HT1080 (cell line): ENCODE data around the gene NPY4R2. TPM values are rescaled to one million over a fixed set of nuclear protein-coding genes. Genes with fewer than 3 reads are reported as not detected.
"Not testable (repeated sequence)": the region's sequence is repeated elsewhere in the genome, so short reads cannot be mapped to it uniquely, and the experiment has no call there.

ENCODE experiments used
- DNase-seq: peaks from one replicate; pipeline ENCODE4 v3.0.0-alpha.2; 2015; ENCODE audit warnings: low read depth
- polyA plus RNA-seq, 2 experiments: library from polyadenylated mRNA; depleted of rRNA; stranded (reverse); fragments of >200 nt; gene quantifications; 2 replicates each; pipeline ENCODE4 v1.2.3, GENCODE V29; 2015
- total RNA-seq: library from RNA; depleted of rRNA; stranded (reverse); fragments of >200 nt; shearing (Covaris generic); gene quantifications from 2 replicates; pipeline ENCODE4 v1.2.3, GENCODE V29; 2014; rRNA removed

NPY4R2 gene, protein sequence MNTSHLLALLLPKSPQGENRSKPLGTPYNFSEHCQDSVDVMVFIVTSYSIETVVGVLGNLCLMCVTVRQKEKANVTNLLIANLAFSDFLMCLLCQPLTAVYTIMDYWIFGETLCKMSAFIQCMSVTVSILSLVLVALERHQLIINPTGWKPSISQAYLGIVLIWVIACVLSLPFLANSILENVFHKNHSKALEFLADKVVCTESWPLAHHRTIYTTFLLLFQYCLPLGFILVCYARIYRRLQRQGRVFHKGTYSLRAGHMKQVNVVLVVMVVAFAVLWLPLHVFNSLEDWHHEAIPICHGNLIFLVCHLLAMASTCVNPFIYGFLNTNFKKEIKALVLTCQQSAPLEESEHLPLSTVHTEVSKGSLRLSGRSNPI
- 0.07 TPM in 1 of 2 replicates, not detected in the other for total RNA-seq
- 0.06 TPM in 1 of 2 replicates, not detected in the other for polyA plus RNA-seq (2015; cell fraction: cytosol; rRNA removed)
- 0.08 and 0.80 TPM in 2 replicates for polyA plus RNA-seq (2015; cell fraction: nucleus; rRNA removed)

DNA sequence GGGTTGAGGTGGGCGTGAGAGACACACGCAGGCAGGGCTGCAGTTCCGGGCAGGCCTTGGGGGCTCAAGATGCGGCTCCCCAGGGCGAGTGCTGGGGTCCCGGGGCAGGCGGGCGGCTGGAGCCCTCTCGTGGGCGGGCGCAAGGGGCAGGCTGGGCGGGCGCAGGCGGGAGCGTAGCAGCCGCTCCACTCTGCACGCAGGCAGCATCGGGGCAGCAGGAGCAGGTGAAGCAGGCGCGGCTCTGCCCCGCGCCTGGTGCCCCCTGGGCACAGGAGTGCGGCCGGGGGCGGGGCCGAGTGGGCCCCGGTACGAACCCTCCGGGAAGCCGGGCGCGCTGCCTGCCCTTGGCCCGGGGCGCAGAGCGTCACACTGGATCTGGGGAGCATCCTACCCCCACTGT lies at the start of gene NPY4R2:
NPY4R2 (plus strand) TSS at position 188 of the 400 bp plus-strand sequence. CDS start 3,326 bp downstream, outside the sequence.
- DNase-seq: not testable (repeated sequence)

DNA sequence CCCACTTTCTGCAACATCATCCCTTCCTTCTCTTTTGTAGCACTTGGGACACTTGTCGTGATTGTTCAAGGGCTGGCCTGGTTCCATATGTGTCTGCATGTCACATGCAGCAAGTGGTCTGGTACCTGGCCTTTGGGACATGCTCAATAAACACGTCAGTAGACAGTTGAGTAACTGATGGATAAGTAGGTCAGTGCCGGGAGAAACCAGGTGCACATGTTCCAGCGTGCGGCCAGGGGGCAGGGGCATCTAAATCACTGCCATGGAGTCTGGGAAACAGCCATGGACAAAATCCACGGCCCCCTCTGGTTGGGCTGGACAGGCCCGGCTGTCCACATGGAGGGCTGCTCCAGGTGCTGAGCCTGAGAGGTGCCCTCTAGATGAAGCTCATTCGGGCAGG lies 47.6 kb upstream of the NPY4R2 start:
- not testable (repeated sequence) for DNase-seq

DNA sequence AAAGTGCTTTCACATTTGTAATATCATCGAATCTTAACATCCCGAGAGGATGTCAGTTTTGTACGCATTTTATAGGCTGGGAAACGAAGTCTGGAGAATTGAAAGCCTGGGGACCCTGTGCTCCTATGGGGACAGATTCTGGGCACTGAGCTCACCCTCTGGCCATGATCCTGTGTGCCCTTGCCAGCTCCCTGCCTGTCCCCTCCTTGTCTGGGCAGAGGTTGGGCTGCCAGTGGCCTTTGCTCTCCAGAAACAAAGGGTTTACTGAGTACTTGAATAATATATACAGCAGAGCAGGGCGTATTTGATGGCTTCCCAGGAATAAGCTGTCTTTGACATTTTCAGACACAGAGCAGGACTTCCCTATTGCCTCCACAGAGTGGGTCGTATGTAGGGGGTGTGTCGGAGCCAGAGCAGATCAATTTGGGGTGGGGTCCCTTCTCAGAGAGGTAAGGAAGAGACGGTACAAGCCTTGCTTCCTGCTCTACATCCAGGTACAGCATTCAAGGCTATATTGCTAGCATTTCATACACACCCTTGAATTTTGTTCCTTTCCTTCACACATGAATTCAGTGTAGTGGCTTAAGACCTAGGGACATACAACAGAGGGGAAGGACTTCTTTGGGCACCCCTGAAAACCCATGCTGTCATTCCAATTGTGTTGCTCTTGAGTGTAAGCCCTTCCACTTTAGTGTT lies 46.8 kb upstream of the NPY4R2 start:
- DNase-seq: not testable (repeated sequence)

DNA sequence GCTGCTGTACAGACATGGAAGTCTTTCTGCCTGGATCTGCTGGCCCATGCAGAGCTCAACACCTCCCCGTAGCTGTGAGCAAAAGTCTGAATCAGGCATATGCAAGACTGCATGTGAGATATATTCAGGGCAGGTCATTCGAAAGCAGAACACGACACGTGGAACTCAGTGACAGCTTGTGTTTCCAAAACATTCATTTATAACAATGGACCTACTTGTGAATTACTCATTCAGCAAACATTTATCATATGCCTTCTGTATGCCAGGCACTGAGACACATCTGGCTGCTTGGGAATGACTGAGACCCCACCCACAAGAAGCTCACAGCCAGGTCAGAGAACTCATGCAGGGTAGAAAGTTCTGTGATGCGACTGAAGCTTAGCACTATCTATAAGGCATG lies 46.2 kb upstream of the NPY4R2 start:
- not testable (repeated sequence) for DNase-seq

DNA sequence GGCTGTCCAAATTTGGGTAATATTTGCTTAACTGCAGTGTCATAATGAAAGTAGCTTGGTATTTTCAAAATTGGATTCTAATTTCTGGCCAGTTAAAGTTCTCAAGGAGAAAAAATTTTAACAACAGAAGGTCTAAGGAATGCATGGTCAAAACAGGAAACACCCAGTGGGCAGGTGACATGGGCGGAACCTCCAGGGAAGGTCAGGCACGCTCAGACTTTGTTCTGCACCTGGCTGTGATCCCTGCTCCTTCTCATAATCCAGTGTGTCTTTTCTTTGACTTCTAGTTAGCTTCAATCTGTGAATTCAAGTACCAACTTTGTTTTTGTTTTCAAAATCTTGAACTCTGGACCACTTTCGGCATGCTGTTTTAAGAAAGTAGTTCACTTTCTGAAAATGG lies 34.2 kb upstream of the NPY4R2 start:
- not testable (repeated sequence) for DNase-seq

DNA sequence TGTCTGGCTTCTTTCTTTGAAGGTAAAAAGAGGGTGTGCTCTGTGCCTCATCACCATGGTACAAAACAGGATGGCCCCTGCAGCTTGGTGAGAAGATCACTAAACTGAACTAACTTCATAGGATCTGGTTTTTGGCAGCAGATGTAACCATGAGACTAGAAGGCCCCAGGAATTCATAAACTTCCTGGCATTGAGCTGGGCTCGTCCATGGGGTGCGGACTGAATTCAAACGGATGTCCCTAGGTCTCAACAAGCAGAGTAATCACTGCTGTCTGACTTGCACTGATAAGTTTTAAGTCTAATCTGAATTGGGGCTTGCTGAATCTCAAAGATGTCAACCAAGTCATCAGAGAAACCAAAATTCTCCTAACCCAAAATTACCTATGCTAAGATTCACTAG lies 33.5 kb upstream of the NPY4R2 start:
- DNase-seq: not testable (repeated sequence)

DNA sequence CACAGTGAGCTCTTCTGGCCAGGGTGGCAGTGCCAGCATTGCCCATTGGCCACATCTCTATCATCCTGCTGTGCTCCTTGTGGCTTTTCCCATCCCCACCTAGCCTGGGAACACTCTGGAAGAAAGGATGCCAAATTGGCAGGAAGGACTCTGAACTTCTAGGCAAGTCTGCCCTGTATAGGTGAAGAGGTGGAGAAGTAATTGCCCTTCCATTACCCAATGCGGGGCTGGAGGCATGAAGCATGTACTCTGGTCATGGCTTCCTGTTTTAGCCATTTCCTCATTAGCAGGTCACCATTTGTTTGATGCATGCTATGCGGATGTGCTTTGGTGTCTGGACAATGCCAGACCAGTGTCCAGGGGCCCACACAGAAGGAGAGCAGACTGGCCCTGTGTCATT lies 32.1 kb upstream of the NPY4R2 start:
- not testable (repeated sequence) for DNase-seq

DNA sequence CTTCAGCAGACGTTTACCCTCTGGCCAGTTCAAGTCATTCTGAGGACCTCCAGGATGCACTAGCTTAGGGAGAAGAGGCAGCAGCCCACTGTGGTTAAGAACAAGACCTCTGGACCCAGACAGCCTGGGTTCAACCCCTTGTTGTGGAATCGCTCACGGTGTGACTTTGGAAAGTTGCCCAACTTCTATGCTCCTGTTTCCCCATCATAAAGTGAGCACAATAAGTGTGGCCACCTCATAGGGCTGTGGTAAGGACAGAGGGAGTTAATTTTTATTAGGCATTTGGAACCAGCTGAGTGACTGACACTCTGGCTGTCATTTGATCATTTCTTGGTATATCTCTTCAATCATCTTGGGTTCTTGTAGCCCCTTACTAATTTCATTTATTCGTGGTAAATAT lies 31.6 kb upstream of the NPY4R2 start:
- not testable (repeated sequence) for DNase-seq

DNA sequence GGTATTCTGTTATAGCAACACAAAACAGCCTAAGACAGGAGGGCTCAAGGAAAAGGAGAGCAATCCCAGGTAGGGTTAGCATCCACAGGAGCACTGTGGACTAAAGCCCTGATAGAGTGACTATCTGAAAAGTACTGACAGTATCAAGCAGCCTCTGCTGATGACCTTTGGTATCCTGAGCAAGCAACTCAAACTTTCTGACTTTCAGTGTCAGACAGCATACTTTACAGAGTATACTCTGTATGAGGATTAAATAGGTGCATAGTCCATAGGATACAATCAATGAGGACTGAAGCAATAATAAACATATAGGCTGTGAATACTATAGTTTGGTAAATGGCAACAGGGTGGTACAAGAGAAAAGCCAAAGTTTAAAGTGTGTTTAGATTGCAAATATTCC lies 27.7 kb upstream of the NPY4R2 start:
- not testable (repeated sequence) for DNase-seq

DNA sequence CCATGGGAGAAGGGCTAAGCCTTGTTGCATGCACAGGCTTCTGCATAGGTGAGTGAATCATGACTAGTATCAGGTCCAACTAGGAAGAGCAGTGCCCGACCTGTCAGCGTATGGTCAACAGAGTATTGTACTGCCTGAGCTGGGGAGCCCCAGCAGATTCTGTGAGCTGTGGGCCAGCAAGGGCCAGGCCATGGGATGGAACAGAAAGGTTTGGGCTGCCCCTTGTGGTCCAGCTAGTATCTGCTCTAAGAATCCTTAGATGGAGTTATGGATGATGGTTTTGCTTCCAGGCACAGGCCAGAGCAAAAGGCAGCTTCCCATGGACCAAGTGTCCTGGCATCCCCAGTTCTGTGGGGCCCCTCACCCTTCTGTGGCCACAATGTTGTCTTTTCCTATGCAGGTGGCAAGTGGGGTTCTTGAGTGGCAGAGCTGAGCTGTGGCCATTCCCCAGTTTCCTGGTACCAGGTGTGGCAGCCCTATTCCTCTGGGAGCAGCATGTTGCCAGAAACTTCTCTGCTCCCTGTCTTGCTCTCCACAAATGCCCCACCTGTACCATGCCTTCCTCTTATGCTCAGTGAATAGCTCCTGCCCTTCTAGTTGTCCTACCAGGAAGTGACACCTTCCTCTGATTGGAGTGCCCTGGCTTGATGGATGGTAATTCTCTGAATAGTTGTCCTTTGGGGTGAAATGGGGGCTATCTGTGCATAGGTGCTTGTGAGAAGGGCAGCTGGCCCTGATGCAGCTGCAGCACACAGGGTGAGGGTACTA lies 25.8 kb upstream of the NPY4R2 start:
- DNase-seq: not testable (repeated sequence)

DNA sequence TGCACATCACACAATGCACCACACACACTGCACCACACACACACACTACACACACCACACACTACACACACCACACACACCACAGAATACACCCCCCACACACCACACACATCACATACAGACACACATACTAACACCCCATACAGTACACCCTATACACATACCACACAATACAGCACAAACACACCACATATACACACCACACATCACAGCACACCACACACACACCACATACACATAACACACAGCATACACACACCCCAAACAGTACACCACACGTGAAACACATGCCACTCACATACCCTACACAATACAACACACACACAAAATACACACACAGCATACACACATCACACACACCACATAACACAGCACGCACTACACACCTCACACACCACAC lies 23.9 kb upstream of the NPY4R2 start:
- not testable (repeated sequence) for DNase-seq

DNA sequence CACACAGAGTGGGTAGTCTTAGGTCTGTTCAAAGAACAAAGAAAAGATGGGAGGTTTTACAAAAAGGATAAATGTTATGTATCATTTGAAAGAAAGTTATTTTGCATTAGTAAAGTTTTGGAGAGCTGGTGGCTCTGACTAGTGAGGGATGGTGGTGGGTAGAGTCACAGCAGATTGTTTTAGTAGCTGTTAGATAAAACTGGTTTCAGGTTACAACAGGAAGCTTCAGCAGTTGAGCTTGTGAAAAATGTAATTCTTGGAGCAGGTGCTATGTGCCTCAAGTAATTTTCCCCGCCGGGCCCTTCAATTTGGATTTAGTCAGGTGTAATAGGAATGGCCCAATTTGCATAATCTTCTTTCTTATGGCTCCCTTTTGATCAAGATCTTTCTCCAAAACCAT lies 20.6 kb upstream of the NPY4R2 start:
- DNase-seq: not testable (repeated sequence)

DNA sequence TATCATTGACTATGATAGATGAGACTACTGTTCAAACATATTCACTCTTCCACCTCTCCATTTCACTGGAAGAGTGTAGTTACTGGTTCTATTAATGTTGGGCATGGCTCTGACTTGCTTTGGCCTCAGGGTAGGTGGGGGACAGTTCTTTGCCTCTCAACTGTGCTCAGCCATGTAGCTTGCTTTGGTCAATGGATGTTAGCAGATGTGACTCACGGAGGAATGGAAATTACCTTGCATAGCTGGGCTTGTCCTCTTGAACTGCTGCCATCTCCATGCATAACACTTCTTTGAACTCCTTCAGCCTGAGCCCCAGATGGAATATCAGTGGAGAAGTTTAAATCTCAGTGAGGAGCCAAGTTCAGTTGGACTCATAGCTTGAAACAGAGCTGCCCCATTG lies 9.1 kb upstream of the NPY4R2 start:
- not testable (repeated sequence) for DNase-seq

DNA sequence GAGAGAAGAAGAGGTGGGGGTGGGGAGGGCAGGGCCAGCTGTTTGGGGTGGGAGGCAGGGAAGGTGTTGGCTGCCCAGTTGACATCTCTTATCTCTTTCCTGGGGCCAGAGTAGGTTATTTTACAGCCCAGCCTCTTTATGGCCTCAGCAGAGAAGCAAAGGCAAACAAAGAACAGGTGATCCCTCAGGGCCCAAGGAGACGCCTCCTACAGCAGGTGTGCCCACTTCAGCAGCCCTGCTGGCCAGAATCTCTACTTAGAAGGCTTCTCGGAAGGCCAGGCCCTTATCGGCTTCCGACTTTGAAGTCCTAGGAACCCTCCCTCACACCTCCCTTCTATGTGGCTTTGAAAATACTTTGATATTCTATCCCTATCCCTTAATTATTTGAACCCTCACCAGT lies 8.0 kb upstream of the NPY4R2 start:
- not testable (repeated sequence) for DNase-seq

DNA sequence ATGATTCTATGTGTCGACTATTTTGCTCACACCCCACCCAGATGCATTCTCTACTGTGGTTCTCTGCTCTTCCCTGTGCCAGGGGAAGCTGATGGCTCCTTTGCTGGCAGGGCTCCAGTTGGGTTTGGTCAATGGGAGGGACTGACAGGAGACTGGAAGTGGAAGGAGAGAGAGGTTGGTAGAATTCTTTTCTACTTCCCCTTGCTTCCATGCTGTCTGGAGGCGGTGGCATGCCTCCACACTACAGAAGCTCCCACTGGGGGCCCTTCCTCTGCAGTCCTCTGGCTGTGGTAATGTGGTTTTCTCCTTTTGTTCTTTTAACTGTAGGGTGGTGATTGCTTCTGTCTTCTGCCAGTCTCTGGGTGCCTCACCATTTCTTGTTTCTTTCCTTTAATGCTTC lies 4.4 kb upstream of the NPY4R2 start:
- not testable (repeated sequence) for DNase-seq

DNA sequence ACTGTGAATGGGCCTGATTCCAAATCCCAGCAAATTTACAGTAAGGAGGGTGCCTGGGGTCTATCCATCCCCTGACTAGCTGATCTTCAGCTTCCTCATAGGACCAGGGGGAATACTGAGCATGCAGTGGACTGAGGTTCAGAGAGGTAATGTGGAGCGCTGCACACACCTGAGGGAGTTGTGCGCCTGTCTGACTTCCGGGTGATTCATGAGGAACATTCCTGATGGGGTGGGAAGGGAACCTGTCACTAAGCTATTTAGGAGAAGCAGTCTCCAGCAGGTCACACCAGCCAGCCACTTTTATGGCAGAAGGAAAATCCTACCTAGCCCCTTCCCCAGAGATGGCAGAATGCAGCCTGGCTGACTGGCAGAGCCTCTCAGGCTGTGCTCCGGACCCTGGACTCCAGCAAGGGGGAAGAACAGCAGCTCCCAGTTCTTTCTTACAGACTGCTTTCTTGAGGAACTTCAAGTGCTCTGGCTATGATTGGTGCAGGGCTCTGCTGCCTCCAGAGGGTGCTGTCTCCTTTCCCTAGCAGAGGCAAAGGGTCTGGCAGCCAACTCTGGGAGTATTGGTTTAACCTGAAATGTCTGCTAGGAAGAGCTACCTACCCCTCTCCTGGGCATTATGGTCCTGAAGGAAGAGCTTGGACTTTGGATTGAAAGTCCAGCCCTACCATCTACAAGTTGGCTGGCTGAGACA lies 2.5 kb upstream of the NPY4R2 start:
- not testable (repeated sequence) for DNase-seq

DNA sequence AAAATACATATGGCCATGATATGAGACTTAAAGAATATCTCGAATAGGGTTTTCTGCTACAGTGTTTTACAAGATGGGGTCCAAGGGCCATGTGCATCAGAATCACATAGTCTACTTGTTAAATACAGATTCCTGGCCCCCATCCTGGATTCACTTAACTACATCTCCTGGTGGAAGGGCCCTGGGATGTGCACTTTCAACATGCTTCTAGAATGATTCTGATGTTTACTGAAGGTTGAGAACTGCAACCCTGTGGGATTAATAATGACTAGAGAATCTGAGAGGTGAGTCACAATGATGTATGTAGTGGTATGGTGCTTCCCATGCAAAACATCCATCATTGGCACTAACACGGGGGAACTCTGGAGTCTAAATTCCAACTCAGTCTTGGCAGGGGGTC lies 2.1 kb downstream of the NPY4R2 start:
- not testable (repeated sequence) for DNase-seq

DNA sequence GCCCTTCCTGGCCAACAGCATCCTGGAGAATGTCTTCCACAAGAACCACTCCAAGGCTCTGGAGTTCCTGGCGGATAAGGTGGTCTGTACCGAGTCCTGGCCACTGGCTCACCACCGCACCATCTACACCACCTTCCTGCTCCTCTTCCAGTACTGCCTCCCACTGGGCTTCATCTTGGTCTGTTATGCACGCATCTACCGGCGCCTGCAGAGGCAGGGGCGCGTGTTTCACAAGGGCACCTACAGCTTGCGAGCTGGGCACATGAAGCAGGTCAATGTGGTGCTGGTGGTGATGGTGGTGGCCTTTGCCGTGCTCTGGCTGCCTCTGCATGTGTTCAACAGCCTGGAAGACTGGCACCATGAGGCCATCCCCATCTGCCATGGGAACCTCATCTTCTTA lies 4.0 kb downstream of the NPY4R2 start:
- not testable (repeated sequence) for DNase-seq

DNA sequence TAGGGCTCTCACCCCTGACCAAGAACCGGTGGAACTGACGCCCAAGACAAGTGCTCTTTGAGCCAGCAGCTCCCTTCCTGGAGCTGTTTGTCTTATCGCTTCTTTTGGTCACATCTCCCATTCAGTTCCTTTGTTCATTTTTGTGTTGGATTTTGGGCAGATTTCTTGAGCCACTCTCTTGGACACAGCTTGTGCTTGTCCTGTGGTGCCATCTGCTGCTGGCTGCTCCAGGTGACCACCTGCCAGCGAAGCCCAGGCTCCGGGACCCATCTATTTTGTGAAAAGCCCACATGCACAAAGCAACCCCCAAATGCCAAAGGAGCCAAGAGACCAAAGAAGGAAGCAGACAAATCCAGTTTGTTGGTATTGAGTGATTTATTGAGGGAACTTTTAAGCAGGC lies 6.2 kb downstream of the NPY4R2 start:
- not testable (repeated sequence) for DNase-seq

DNA sequence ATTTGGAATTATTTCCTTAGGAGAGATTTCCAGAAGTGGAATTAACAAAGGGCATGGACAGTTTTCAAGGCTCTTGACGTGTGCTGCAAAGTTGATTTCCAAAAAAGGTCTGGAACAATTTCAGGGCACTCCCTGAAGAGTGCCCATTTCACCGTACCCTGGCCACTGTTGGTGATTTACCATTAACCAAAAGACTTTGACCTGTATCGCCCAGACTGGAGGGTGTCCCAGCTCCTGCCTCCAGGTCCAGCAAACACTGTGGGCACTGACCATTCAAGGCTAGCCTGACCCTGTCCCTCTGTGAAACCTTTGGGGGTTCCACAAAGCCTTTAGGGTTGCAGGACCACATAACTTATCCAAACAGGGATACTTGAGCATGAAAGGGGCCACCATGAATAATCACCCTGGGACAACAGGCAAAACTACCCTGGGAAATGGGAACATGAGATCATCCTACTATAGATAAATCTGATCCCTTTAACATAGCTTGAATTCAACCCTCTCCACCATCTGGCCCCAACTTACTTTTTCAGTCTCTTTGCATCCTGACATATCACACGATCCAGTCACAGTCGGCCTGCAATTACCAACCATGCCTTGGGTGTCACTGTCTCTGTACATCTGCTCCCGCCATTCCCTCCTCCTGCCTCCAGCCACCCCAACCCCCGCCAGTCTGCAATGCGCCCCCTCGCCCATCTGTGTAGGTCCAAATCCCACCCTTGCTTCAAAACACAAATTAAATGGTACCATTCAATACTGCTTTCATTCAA lies 8.9 kb downstream of the NPY4R2 start:
- DNase-seq: not testable (repeated sequence)
